ENCODE data around the gene GRAP2.
"Not testable (repeated sequence)": the region's sequence is repeated elsewhere in the genome, so short reads cannot be mapped to it uniquely, and the experiment has no call there.

GRAP2 gene

GRCh38 chr22:39897841-39898240 lies 3.0 kb upstream of the GRAP2 start:
- H3K4me3 ChIP-seq (ENCODE audit: low read length in 2 of 2) = no peak overlapping the region
- no peaks in the 10 kb centered on the region for H3K4me1 ChIP-seq (ENCODE audit: control insufficient read depth in 2 of 2, insufficient read depth in 2 of 2, low read length in 2 of 2)
- H3K36me3 ChIP-seq (ENCODE audit: control insufficient read depth in 2 of 2, insufficient read depth in 2 of 2, low read length in 2 of 2) = no peaks in the 10 kb centered on the region
- no peak overlapping the region for H3K9ac ChIP-seq (ENCODE audit: low read depth in 1 of 2, low read length in 2 of 2)
- no peaks in the 10 kb centered on the region for H3K9me3 ChIP-seq (ENCODE audit: control insufficient read depth in 2 of 2, low read length in 2 of 2)
- H3K27ac ChIP-seq (ENCODE audit: low read depth in 2 of 2, low read length in 2 of 2) = no peak overlapping the region
- H3K27me3 ChIP-seq (ENCODE audit: control insufficient read depth in 2 of 2, insufficient read depth in 2 of 2, low read length in 2 of 2) = no peaks in the 10 kb centered on the region

GRCh38 chr22:39898997-39899396 lies 1.9 kb upstream of the GRAP2 start:
- no peak overlapping the region for H3K27ac ChIP-seq (ENCODE audit: low read depth in 2 of 2, low read length in 2 of 2)
- no peaks in the 10 kb centered on the region for H3K27me3 ChIP-seq (ENCODE audit: control insufficient read depth in 2 of 2, insufficient read depth in 2 of 2, low read length in 2 of 2)
- no peak overlapping the region for H3K9ac ChIP-seq (ENCODE audit: low read depth in 1 of 2, low read length in 2 of 2)
- no peaks in the 10 kb centered on the region for H3K36me3 ChIP-seq (ENCODE audit: control insufficient read depth in 2 of 2, insufficient read depth in 2 of 2, low read length in 2 of 2)
- H3K9me3 ChIP-seq (ENCODE audit: control insufficient read depth in 2 of 2, low read length in 2 of 2) = no peaks in the 10 kb centered on the region
- no peak overlapping the region for H3K4me3 ChIP-seq (ENCODE audit: low read length in 2 of 2)
- no peaks in the 10 kb centered on the region for H3K4me1 ChIP-seq (ENCODE audit: control insufficient read depth in 2 of 2, insufficient read depth in 2 of 2, low read length in 2 of 2)

- H3K9ac ChIP-seq (ENCODE audit: low read depth in 1 of 2, low read length in 2 of 2) = peak overlapping the region in 1 of 2 donors; percentile 14
- H3K27ac ChIP-seq (ENCODE audit: low read depth in 2 of 2, low read length in 2 of 2) = peak overlapping the region in 1 of 2 donors; percentile 39
- no peaks in the 10 kb centered on the region for H3K9me3 ChIP-seq (ENCODE audit: control insufficient read depth in 2 of 2, low read length in 2 of 2)
- no peaks in the 10 kb centered on the region for H3K27me3 ChIP-seq (ENCODE audit: control insufficient read depth in 2 of 2, insufficient read depth in 2 of 2, low read length in 2 of 2)
- H3K4me1 ChIP-seq (ENCODE audit: control insufficient read depth in 2 of 2, insufficient read depth in 2 of 2, low read length in 2 of 2) = no peaks in the 10 kb centered on the region
- H3K4me3 ChIP-seq (ENCODE audit: low read length in 2 of 2) = peak overlapping the region; percentile 13 to 55
- H3K36me3 ChIP-seq (ENCODE audit: control insufficient read depth in 2 of 2, insufficient read depth in 2 of 2, low read length in 2 of 2) = no peaks in the 10 kb centered on the region
Observed at GRCh38 chr22:39901565-39902146, 772 bp downstream of the GRAP2 start.

GRCh38 chr22:39904024-39904423 lies 3.1 kb downstream of the GRAP2 start:
- not testable (repeated sequence) for H3K4me1 ChIP-seq (ENCODE audit: control insufficient read depth in 2 of 2, insufficient read depth in 2 of 2, low read length in 2 of 2); H3K9me3 ChIP-seq (ENCODE audit: control insufficient read depth in 2 of 2, low read length in 2 of 2)

GRCh38 chr22:39904862-39905261 lies 4.0 kb downstream of the GRAP2 start:
- Histone ChIP-seq H3K4me1 (ENCODE audit: control insufficient read depth in 2 of 2, insufficient read depth in 2 of 2, low read length in 2 of 2) (no peaks in the 10 kb centered on the region), H3K27me3 (ENCODE audit: control insufficient read depth in 2 of 2, insufficient read depth in 2 of 2, low read length in 2 of 2) (peaks cover 0 to 2% of the 10 kb centered on the region in 2 donors)

More at GRCh38 chr22:39904024-39904423, 3.1 kb downstream of the GRAP2 start:
- H3K27me3 ChIP-seq (ENCODE audit: control insufficient read depth in 2 of 2, insufficient read depth in 2 of 2, low read length in 2 of 2); H3K9ac ChIP-seq (ENCODE audit: low read depth in 1 of 2, low read length in 2 of 2); H3K4me3 ChIP-seq (ENCODE audit: low read length in 2 of 2); H3K36me3 ChIP-seq (ENCODE audit: control insufficient read depth in 2 of 2, insufficient read depth in 2 of 2, low read length in 2 of 2): not testable (repeated sequence)
- H3K27ac ChIP-seq (ENCODE audit: low read depth in 2 of 2, low read length in 2 of 2) = peak overlapping the region in 1 of 2 donors; percentile 29

GRCh38 chr22:39905687-39906086 lies 4.8 kb downstream of the GRAP2 start:
- Histone ChIP-seq H3K27me3 (ENCODE audit: control insufficient read depth in 2 of 2, insufficient read depth in 2 of 2, low read length in 2 of 2) (peaks cover 0 to 2% of the 10 kb centered on the region in 2 donors), H3K36me3 (ENCODE audit: control insufficient read depth in 2 of 2, insufficient read depth in 2 of 2, low read length in 2 of 2) (no peaks in the 10 kb centered on the region), H3K27ac (ENCODE audit: low read depth in 2 of 2, low read length in 2 of 2) (peak overlapping the region; percentile 1 to 6), H3K4me1 (ENCODE audit: control insufficient read depth in 2 of 2, insufficient read depth in 2 of 2, low read length in 2 of 2) (no peaks in the 10 kb centered on the region), H3K9ac (ENCODE audit: low read depth in 1 of 2, low read length in 2 of 2) (peak overlapping the region in 1 of 2 donors; percentile 26), H3K9me3 (ENCODE audit: control insufficient read depth in 2 of 2, low read length in 2 of 2) (no peaks in the 10 kb centered on the region), H3K4me3 (ENCODE audit: low read length in 2 of 2) (peak overlapping the region in 1 of 2 donors; percentile 43)

More at GRCh38 chr22:39904862-39905261, 4.0 kb downstream of the GRAP2 start:
- Histone ChIP-seq H3K9ac (ENCODE audit: low read depth in 1 of 2, low read length in 2 of 2) (peak overlapping the region in 1 of 2 donors; percentile 26), H3K27ac (ENCODE audit: low read depth in 2 of 2, low read length in 2 of 2) (peak overlapping the region in 1 of 2 donors; percentile 40), H3K4me3 (ENCODE audit: low read length in 2 of 2) (peak overlapping the region in 1 of 2 donors; percentile 43), H3K36me3 (ENCODE audit: control insufficient read depth in 2 of 2, insufficient read depth in 2 of 2, low read length in 2 of 2) (no peaks in the 10 kb centered on the region), H3K9me3 (ENCODE audit: control insufficient read depth in 2 of 2, low read length in 2 of 2) (no peaks in the 10 kb centered on the region)

GRCh38 chr22:39906207-39906606 lies 5.3 kb downstream of the GRAP2 start:
- H3K27me3 ChIP-seq (ENCODE audit: control insufficient read depth in 2 of 2, insufficient read depth in 2 of 2, low read length in 2 of 2) = peaks cover 0 to 2% of the 10 kb centered on the region in 2 donors
- peak overlapping the region in 1 of 2 donors; percentile 10 for H3K4me3 ChIP-seq (ENCODE audit: low read length in 2 of 2)
- no peak overlapping the region for H3K9ac ChIP-seq (ENCODE audit: low read depth in 1 of 2, low read length in 2 of 2)
- H3K4me1 ChIP-seq (ENCODE audit: control insufficient read depth in 2 of 2, insufficient read depth in 2 of 2, low read length in 2 of 2) = no peaks in the 10 kb centered on the region
- H3K9me3 ChIP-seq (ENCODE audit: control insufficient read depth in 2 of 2, low read length in 2 of 2) = no peaks in the 10 kb centered on the region
- no peak overlapping the region for H3K27ac ChIP-seq (ENCODE audit: low read depth in 2 of 2, low read length in 2 of 2)
- no peaks in the 10 kb centered on the region for H3K36me3 ChIP-seq (ENCODE audit: control insufficient read depth in 2 of 2, insufficient read depth in 2 of 2, low read length in 2 of 2)

GRCh38 chr22:39907047-39907446 lies 6.2 kb downstream of the GRAP2 start:
- H3K4me1 ChIP-seq (ENCODE audit: control insufficient read depth in 2 of 2, insufficient read depth in 2 of 2, low read length in 2 of 2) = no peaks in the 10 kb centered on the region
- H3K36me3 ChIP-seq (ENCODE audit: control insufficient read depth in 2 of 2, insufficient read depth in 2 of 2, low read length in 2 of 2) = no peaks in the 10 kb centered on the region
- H3K27ac ChIP-seq (ENCODE audit: low read depth in 2 of 2, low read length in 2 of 2) = no peak overlapping the region
- no peak overlapping the region for H3K9ac ChIP-seq (ENCODE audit: low read depth in 1 of 2, low read length in 2 of 2)
- H3K9me3 ChIP-seq (ENCODE audit: control insufficient read depth in 2 of 2, low read length in 2 of 2) = no peaks in the 10 kb centered on the region
- peaks cover 0 to 2% of the 10 kb centered on the region in 2 donors for H3K27me3 ChIP-seq (ENCODE audit: control insufficient read depth in 2 of 2, insufficient read depth in 2 of 2, low read length in 2 of 2)
- no peak overlapping the region for H3K4me3 ChIP-seq (ENCODE audit: low read length in 2 of 2)

- Histone ChIP-seq H3K27me3 (ENCODE audit: control insufficient read depth in 2 of 2, insufficient read depth in 2 of 2, low read length in 2 of 2) (peaks cover 0 to 2% of the 10 kb centered on the region in 2 donors), H3K9me3 (ENCODE audit: control insufficient read depth in 2 of 2, low read length in 2 of 2) (no peaks in the 10 kb centered on the region), H3K27ac (ENCODE audit: low read depth in 2 of 2, low read length in 2 of 2) (peak overlapping the region in 1 of 2 donors; percentile 16), H3K9ac (ENCODE audit: low read depth in 1 of 2, low read length in 2 of 2) (no peak overlapping the region), H3K36me3 (ENCODE audit: control insufficient read depth in 2 of 2, insufficient read depth in 2 of 2, low read length in 2 of 2) (no peaks in the 10 kb centered on the region), H3K4me3 (ENCODE audit: low read length in 2 of 2) (peak overlapping the region in 1 of 2 donors; percentile 48), H3K4me1 (ENCODE audit: control insufficient read depth in 2 of 2, insufficient read depth in 2 of 2, low read length in 2 of 2) (no peaks in the 10 kb centered on the region)
Observed at GRCh38 chr22:39907605-39908097, 6.8 kb downstream of the GRAP2 start.

GRCh38 chr22:39908136-39908535 lies 7.3 kb downstream of the GRAP2 start:
- H3K9me3 ChIP-seq (ENCODE audit: control insufficient read depth in 2 of 2, low read length in 2 of 2) = no peaks in the 10 kb centered on the region
- H3K4me1 ChIP-seq (ENCODE audit: control insufficient read depth in 2 of 2, insufficient read depth in 2 of 2, low read length in 2 of 2) = no peaks in the 10 kb centered on the region
- H3K4me3 ChIP-seq (ENCODE audit: low read length in 2 of 2) = peak overlapping the region in 1 of 2 donors; percentile 48
- H3K36me3 ChIP-seq (ENCODE audit: control insufficient read depth in 2 of 2, insufficient read depth in 2 of 2, low read length in 2 of 2) = no peaks in the 10 kb centered on the region
- peaks cover 0 to 2% of the 10 kb centered on the region in 2 donors for H3K27me3 ChIP-seq (ENCODE audit: control insufficient read depth in 2 of 2, insufficient read depth in 2 of 2, low read length in 2 of 2)
- H3K27ac ChIP-seq (ENCODE audit: low read depth in 2 of 2, low read length in 2 of 2) = peak overlapping the region in 1 of 2 donors; percentile 16
- no peak overlapping the region for H3K9ac ChIP-seq (ENCODE audit: low read depth in 1 of 2, low read length in 2 of 2)

All from mucosa of rectum (tissue), 2 donors.